Activated CD4-positive, CD25-positive, alpha-beta regulatory T cell treated with anti-CD3 and anti-CD28 coated beads, Interleukin-2, amount 50 U/mL, for 16 hours (primary cell): ENCODE data around the gene NRP2.

Experiments used
- DNase-seq: peaks from one replicate; pipeline ENCODE4 v3.0.0-alpha.2; 2020; ENCODE audit warnings: low read depth, low spot score

NRP2 gene

GRCh38 chr2:205730701-205731582 lies 48.6 kb downstream of the NRP2 start:
- no peak for DNase-seq

DNA sequence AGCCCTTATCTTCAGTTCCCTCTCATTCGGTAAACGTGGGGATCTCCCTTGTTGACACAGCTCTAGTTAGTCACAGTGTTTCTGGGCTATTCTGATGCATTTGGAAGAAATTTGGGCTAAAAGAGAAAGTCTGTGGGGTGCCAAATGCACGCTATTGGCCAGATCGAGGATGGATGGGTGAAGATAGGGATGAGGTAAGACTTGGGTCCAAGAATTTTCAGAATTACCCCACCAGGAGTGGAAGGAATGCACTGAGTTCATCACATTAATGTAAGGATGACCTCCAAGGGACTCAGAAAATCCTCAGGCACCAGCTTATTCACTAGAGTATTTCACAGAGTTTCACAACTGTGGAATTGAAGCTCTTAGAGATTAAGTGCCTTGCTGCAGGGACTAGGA lies 49.3 kb downstream of the NRP2 start:
- no peak for DNase-seq

- no peak for DNase-seq
Measured at GRCh38 chr2:205732314-205732713, 50.0 kb downstream of the NRP2 start.

GRCh38 chr2:205733082-205733481 lies 50.8 kb downstream of the NRP2 start:
- DNase-seq, result no peak

DNA sequence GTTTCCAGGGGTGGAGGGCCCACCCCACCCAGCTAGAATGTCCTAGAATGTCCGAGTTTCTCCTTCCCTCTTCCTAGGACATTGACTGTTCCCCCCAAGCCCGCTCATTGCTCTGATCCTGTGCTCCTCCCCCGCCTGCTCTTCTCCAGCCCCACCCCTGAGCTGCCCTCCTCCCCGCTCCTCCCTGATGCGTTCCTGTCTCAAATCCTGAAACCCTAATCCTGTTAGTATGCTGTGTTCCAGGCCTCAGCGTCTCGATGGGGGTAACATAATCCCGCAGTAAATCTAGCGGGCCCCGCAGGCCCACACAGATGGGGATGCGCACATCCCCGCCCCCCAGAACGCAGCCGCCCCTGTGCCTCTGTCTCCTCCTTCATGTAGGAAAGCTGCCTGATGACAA lies 51.3 kb downstream of the NRP2 start:
- no peak for DNase-seq

DNA sequence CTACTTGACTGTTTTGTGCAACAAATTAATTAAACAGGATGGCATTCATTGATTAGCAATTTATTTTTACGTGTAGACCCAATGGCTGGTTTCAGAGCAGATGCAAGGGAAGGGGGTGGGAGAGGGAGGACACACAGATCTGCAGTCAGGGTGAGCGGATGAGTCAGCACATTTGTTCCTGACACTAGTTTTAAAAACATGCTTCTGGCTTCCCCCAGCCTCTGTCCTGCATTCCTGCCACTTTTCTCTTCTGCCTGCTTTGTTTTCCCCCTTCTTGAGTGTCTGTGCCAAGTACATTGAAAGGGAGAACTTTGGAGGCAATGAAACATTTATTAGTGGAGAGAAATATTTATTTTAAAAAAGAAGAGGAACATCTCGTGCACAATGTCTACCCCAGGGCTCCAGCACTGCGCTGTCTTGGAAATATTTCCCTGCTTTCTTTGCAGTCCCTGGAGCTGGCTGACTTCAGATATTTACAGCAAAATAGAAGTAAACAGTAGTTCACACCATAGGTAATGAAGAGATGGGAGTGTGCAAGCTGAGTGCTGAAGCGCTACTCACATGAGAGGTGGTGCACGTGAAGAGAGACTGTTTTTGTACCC lies 52.2 kb downstream of the NRP2 start:
- no peak for DNase-seq

DNA sequence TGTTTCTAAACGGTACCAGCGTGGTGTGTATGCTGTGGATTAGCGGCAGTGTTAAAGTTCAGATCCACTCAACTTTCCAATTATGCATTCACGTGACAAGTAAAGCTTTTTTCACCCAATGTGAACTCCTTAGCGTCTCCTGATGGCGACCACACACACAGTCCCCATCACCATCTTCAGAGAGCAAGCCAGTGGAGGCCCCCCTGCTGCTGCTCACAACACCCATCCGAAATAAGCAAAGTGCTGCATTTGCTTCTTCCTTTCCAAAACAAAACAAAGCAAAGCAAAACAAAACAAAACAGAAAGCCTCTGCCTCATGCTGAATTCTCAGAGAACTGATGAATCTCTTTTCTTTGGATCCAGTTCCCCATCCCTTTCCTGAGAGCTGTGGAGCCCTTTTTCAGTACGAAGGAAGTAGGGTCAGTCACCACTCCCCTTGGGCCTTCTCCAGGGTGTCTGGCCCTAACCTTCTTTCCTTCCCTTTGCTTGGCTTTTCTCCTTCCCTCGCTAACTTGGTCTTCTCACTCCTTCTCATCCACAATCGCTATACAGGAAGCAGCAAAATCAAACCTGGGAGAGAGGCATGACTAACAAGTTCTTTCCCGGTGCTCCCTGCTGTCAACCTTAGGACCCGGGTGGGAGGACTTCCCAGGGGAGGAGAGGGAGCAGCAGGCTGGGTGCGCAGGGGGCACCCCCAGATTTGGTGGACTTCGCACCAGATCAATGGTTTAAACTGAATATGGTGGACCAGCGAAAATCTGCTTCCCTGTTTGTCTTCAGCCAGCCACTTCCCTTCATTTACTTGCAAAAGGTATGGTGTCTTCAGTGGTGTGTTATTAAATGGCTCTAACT lies 56.0 kb downstream of the NRP2 start:
- DNase-seq, result no peak

GRCh38 chr2:205739620-205740019 lies 57.3 kb downstream of the NRP2 start:
- no peak for DNase-seq

GRCh38 chr2:205740381-205740780 lies 58.1 kb downstream of the NRP2 start:
- no peak for DNase-seq

DNA sequence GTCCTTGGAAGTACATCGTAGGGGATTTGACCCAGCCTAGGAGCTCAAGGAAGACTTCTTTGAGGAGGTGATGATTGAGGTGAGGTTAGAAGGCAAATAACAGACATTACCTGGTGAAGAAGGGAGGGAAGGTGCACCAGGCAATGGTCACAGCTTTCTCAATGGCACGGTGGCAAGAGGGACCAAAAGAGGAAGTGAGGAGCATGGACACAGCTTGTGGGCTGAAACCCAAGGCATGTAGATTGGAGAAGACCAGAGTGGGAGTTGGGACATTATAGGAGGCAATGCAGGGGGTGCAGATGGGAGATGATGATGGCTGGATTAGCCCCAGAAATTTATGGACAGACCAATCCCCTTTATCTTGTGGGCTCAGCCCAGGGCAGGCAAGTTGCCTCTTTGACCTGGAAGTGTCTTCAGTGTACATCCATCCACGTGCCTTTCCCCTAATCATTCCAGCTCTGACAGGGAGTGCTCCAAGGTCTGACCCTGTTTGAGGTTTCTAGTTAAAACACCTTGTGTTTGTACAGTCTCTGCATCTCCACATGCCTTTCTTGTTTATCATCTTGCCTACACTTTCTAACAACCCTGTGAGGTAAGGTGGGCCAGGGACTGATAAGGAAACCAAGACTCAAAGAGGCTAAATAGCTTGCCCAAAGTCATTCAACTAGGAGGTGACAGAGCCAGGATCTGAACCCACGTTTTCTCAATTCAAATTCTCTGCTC lies 59.1 kb downstream of the NRP2 start:
- no peak for DNase-seq

DNA sequence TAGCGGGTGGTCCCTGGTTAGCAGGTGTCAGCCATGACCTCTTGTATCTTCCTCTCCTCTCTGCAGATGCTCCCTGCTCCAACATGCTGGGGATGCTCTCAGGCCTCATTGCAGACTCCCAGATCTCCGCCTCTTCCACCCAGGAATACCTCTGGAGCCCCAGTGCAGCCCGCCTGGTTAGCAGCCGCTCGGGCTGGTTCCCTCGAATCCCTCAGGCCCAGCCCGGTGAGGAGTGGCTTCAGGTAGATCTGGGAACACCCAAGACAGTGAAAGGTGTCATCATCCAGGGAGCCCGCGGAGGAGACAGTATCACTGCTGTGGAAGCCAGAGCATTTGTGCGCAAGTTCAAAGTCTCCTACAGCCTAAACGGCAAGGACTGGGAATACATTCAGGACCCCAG lies 60.8 kb downstream of the NRP2 start:
- DNase-seq, result no peak

GRCh38 chr2:205744074-205744591 lies 61.8 kb downstream of the NRP2 start:
- DNase-seq, result no peak

DNA sequence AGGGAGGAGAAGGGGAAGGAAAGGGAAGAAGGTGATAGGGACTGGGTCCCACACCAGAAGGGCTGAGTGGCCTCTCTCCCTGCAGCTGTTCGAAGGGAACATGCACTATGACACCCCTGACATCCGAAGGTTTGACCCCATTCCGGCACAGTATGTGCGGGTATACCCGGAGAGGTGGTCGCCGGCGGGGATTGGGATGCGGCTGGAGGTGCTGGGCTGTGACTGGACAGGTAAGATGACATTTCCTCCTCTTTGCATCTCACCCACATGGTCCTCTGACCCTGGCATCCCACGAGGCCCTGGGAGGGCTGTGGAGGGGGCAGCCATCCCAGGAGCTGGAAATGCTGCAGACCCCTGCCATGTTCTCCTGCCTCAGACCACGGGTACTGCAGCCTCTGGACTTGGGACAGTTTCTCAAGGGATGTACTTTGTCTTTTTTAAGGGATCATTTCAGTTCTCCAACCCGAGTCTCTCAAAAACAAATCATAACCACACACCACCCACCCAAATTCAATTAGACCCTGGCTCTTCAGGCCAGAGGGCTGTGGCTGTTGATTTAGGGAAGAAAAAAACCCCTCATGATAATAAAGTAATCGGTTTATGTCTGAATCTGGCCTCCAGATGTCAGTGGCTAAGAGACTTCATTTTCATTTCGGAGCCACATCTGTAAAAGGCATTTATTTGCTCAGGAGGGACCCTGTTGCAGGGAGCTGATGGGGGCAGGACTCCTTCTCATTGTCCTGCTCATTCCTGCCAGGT lies 63.5 kb downstream of the NRP2 start:
- DNase-seq, result no peak

GRCh38 chr2:205746420-205746785 lies 64.1 kb downstream of the NRP2 start:
- DNase-seq, result no peak

DNA sequence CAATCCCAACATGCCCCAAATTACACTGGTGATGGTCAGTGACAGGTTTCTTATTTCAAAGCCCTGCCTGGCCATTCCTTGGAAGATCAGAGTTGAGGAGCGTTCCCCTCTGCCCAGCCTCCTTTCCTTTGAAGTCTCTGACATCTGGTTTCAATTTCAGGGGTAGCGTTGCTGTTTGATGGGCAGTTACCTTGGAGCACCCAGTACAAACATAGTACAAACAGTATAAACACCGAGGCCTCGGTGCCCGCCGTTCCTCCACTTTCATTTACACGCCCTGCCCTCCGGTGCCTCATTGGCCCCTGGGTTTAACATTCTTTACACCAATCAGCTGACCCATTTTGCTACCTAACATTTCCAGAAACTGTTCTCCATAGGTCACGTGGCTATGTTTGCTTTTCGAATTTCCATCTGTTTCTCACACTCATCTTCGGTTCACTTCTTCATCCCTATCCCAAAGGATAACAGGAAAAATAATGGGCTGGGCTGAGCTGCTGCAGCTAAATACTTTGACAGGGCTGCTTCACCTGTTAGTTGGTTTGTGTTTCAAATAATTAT lies 65.6 kb downstream of the NRP2 start:
- no peak for DNase-seq

DNA sequence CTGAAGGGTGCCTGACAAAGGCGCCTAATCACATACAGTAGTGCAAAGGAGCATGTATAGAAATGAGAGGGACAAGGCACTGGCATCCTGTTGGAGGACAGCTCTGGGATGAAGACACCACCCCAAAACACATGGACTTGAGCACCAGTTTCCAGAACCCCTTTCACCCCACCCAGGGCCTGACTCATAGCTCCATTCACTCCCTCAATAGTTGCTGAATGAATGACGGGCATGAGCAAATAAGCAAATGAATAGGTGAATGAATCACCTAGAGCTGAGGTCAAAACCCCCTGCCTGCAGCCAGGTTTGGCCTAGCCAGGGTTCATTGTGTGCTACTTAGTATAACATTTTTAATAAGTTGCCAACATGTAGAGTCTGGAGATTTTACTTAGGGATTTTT lies 66.3 kb downstream of the NRP2 start:
- no peak for DNase-seq

DNA sequence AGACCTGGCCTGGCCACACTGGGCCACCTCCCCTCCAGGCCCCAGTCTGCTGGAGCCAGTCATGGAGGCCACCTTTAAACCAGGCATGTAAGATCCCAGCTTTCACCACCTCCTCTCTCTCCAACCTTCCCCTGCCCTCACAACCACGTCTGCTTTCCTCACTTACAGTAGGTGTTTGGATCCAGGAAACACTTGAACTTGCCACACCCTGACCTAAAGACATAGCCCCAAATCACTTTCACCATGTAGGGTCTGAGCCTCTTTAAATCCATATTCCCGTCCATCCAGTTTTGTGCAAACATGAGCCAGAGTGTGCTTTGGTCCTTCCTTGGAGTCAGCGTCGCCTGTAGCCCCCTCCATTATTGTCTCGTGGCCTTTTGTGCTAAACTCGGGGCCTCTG lies 66.8 kb downstream of the NRP2 start:
- no peak for DNase-seq

- DNase-seq, result no peak
Measured at GRCh38 chr2:205750797-205751196, 68.5 kb downstream of the NRP2 start.

DNA sequence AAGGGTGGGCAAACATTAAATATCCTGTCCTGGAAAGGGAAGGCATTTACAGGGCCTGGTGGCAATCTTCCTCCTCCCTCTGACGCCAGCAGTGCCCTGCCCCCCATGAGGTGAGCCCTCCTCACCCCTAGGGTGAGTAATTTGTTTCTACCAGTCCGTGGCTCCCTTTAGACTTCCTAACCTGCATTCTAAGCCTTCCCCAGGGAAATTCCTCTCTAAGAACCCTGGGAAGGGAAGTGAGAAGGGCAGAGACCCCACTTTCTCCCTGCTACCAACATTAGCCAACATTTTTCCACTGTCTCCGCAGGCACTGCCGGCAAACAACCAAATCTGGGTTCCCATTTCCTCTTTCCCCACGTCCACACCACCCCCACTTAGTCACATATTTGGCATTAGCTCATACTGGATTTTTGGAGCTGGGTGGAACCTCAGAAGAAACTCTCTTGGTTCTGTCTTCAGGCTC lies 69.3 kb downstream of the NRP2 start:
- no peak for DNase-seq

DNA sequence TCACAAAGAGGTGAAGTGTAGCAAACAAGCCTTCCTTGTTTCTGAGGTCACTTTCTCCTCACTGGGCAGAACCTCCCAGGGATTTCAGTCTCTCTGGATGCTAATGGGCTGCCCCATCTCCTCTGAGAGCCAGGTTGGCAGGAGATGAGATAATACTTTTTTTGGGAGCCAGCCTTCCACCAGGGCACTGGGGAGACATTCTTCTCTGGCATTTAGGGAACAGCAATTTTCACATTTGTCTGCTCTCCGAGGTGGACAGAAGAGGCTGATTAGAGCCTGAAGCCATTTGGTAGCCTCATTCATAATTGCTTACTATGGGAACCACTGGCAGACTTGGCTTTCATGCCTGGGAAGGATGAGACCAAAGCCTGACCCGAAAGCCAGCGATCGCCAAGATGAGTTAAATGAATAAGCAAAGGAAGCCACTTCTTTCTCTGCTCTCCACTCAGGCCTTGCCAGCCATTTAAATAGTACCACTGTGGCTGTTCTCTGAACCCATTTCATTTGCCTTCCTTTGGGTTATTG lies 70.1 kb downstream of the NRP2 start:
- DNase-seq, result no peak
